Dermis blood vessel endothelial cell (primary cell): ENCODE data around the gene SNRNP48. TPM values are rescaled to one million over a fixed set of nuclear protein-coding genes. Genes with fewer than 3 reads are reported as not detected.

Experiments
- DNase-seq: peaks from one replicate; pipeline ENCODE4 v3.0.0; 2010
- total RNA-seq: library from RNA; depleted of rRNA; stranded (reverse); fragments of >200 nt; gene quantifications from 2 replicates; pipeline ENCODE4 v1.2.3, GENCODE V29; 2014

The SNRNP48 gene
- total RNA-seq, 1 donor from 2014 or later, result 14.3 TPM

- no peak for DNase-seq
Measured at GRCh38 chr6:7559196-7559595, 30.8 kb upstream of the SNRNP48 start.

- no peak for DNase-seq
Measured at GRCh38 chr6:7559651-7560385, 30.2 kb upstream of the SNRNP48 start.

- no peak for DNase-seq
Measured at GRCh38 chr6:7561153-7561964, 28.6 kb upstream of the SNRNP48 start.

- DNase-seq, result no peak
Measured at GRCh38 chr6:7562769-7563168, 27.2 kb upstream of the SNRNP48 start.

- no peak for DNase-seq
Measured at GRCh38 chr6:7566107-7566506, 23.9 kb upstream of the SNRNP48 start.

GRCh38 chr6:7566617-7567173 lies 23.3 kb upstream of the SNRNP48 start:
- DNase-seq, result no peak

GRCh38 chr6:7568021-7568420 lies 22.0 kb upstream of the SNRNP48 start:
- DNase-seq, result no peak

- DNase-seq, result no peak
Measured at GRCh38 chr6:7569082-7569481, 20.9 kb upstream of the SNRNP48 start.

GRCh38 chr6:7572213-7572943 lies 17.6 kb upstream of the SNRNP48 start:
- no peak for DNase-seq

GRCh38 chr6:7574500-7574899 lies 15.5 kb upstream of the SNRNP48 start:
- DNase-seq, result no peak

GRCh38 chr6:7578516-7578915 lies 11.5 kb upstream of the SNRNP48 start:
- DNase-seq, result no peak

- no peak for DNase-seq
Measured at GRCh38 chr6:7578931-7579330, 11.1 kb upstream of the SNRNP48 start.

GRCh38 chr6:7579851-7580250 lies 10.1 kb upstream of the SNRNP48 start:
- no peak for DNase-seq

GRCh38 chr6:7580537-7580926 lies 9.5 kb upstream of the SNRNP48 start:
- no peak for DNase-seq

- DNase-seq, result no peak
Measured at GRCh38 chr6:7580927-7581618, 8.9 kb upstream of the SNRNP48 start.

- no peak for DNase-seq
Measured at GRCh38 chr6:7585287-7585930, 4.6 kb upstream of the SNRNP48 start.

GRCh38 chr6:7587631-7588100 lies 2.3 kb upstream of the SNRNP48 start:
- peak; percentile 26 for DNase-seq

- no peak for DNase-seq
Measured at GRCh38 chr6:7588506-7588905, 1.5 kb upstream of the SNRNP48 start.

GRCh38 chr6:7589221-7589620 lies 777 bp upstream of the SNRNP48 start:
- no peak for DNase-seq

GRCh38 chr6:7590918-7591302 lies 912 bp downstream of the SNRNP48 start:
- peak; percentile 36 for DNase-seq

- no peak for DNase-seq
Measured at GRCh38 chr6:7591770-7592169, 1.8 kb downstream of the SNRNP48 start.

- DNase-seq, result no peak
Measured at GRCh38 chr6:7593229-7593628, 3.2 kb downstream of the SNRNP48 start.
